Activated CD8-positive, alpha-beta T cell treated with anti-CD3 and anti-CD28 coated beads for 36 hours (primary cell): ENCODE measurements around the gene HNRNPLL. TPM values are rescaled to one million over a fixed set of nuclear protein-coding genes. Genes with fewer than 3 reads are reported as not detected.

Source experiments
- ATAC-seq: fragments of 200-7000 bp; cut with Tn5 transposase; one replicate; pipeline ENCODE4 v1.10.0; 2021; ENCODE audit warnings: mild to moderate bottlenecking, moderate library complexity
- CTCF ChIA-PET: fragments of 350-600 bp; sonication (Branson Sonifier 250); formaldehyde crosslinking; loops from one replicate; lab custom pipeline; 2021; ENCODE audit warnings: antibody characterized with exemption; lab: Charles Lee
- POLR2A ChIA-PET: fragments of 350-600 bp; sonication (Branson Sonifier 250); formaldehyde crosslinking; loops from one replicate; lab custom pipeline; 2021; ENCODE audit warnings: antibody characterized with exemption; lab: Charles Lee
- DNase-seq: peaks from one replicate; pipeline ENCODE4 v3.0.0-alpha.2; 2020
- H3K27ac Mint-ChIP-seq: one replicate; pipeline ENCODE4 v1.8.0; 2021; ENCODE audit warnings: mild to moderate bottlenecking, mixed read lengths
- H3K27me3 Mint-ChIP-seq: one replicate; pipeline ENCODE4 v1.8.0; 2021; ENCODE audit warnings: mixed read lengths
- H3K36me3 Mint-ChIP-seq: one replicate; pipeline ENCODE4 v1.8.0; 2021; ENCODE audit warnings: low read depth, mixed read lengths
- H3K4me1 Mint-ChIP-seq: one replicate; pipeline ENCODE4 v1.8.0; 2021; ENCODE audit warnings: low read depth, mixed read lengths
- H3K4me3 Mint-ChIP-seq: one replicate; pipeline ENCODE4 v1.8.0; 2021; ENCODE audit warnings: mild to moderate bottlenecking, moderate library complexity, mixed read lengths
- H3K9me3 Mint-ChIP-seq: one replicate; pipeline ENCODE4 v1.8.0; 2021; ENCODE audit warnings: mixed read lengths
- CTCF ChIP-seq: fragments of 200-600 bp; IDR thresholded peaks from one replicate; pipeline ENCODE4 v1.8.0; 2022; ENCODE audit warnings: antibody characterized with exemption, mild to moderate bottlenecking
- intact Hi-C: fragments of 100-400 bp; cut with micrococcal nuclease; formaldehyde crosslinking; loops from one replicate; pipeline ENCODE4 v1.10.0; 2022
- total RNA-seq, 2 experiments: library from RNA; stranded (reverse); gene quantifications; one replicate each; pipeline ENCODE4 v1.2.3, GENCODE V29; 2021

HNRNPLL gene
- total RNA-seq, 2 experiments from 2014 or later, result 54.9 to 55.3 TPM

GRCh38 chr2:38629684-38630083 lies 27.0 kb upstream of the HNRNPLL start:
- no peak for ATAC-seq
- Mint-ChIP-seq H3K27ac (no peak overlapping the region), H3K4me1 (peaks cover 31% of the 10 kb centered on the region), H3K27me3 (no peaks in the 10 kb centered on the region), H3K9me3 (no peaks in the 10 kb centered on the region), H3K4me3 (no peak overlapping the region), H3K36me3 (no peaks in the 10 kb centered on the region)
- TF ChIP-seq CTCF, result no peak
- ChIA-PET CTCF (no interaction called here), POLR2A (no interaction called here)
- intact Hi-C loops, result no loop called here
- DNase-seq, result no peak

GRCh38 chr2:38627391-38627790 lies 24.7 kb upstream of the HNRNPLL start:
- H3K4me1 Mint-ChIP-seq, result peaks cover 18% of the 10 kb centered on the region
- intact Hi-C loops, result no loop called here
- ChIA-PET POLR2A (interaction anchor here (0.8 to 1.0 kb wide), 3 partner anchors 16 to 24 kb away, joined by 3 to 5 read pairs (median 4); partner anchors contain the start of gene HNRNPLL), CTCF (interaction anchor here (0.6 to 2.1 kb wide), 6 partner anchors 17 to 97 kb away, joined by 3 to 11 read pairs (median 4); partner anchors contain the start of gene HNRNPLL)
- DNase-seq (no peak), ATAC-seq (no peak)
- H3K4me3 Mint-ChIP-seq, result no peak overlapping the region
- H3K9me3 Mint-ChIP-seq, result no peaks in the 10 kb centered on the region
- no peak overlapping the region for H3K27ac Mint-ChIP-seq
- H3K27me3 Mint-ChIP-seq, result no peaks in the 10 kb centered on the region
- TF ChIP-seq CTCF, result no peak
- H3K36me3 Mint-ChIP-seq, result no peaks in the 10 kb centered on the region

- CTCF ChIA-PET, result interaction anchor here (0.8 to 2.1 kb wide), 7 partner anchors 8 to 114 kb away, joined by 3 to 11 read pairs (median 3); partner anchors contain the start of gene HNRNPLL
- ATAC-seq, result peak; percentile 58
- intact Hi-C loops, result no loop called here
- peak; percentile 53 for DNase-seq
- no peaks in the 10 kb centered on the region for H3K9me3 Mint-ChIP-seq
- H3K27me3 Mint-ChIP-seq, result no peaks in the 10 kb centered on the region
- no peak for TF ChIP-seq CTCF
- no peak overlapping the region for H3K4me3 Mint-ChIP-seq
- POLR2A ChIA-PET, result interaction anchor here (1.0 to 1.3 kb wide), 4 partner anchors 9 to 38 kb away, joined by 3 to 5 read pairs (median 3); no protein-coding TSS in a partner anchor
- peak overlapping the region; percentile 24 for H3K27ac Mint-ChIP-seq
- H3K36me3 Mint-ChIP-seq, result no peaks in the 10 kb centered on the region
- peaks cover 15% of the 10 kb centered on the region for H3K4me1 Mint-ChIP-seq
Measured at GRCh38 chr2:38626326-38627035, 23.8 kb upstream of the HNRNPLL start.

- ATAC-seq (no peak), DNase-seq (no peak)
- Mint-ChIP-seq H3K4me3 (no peak overlapping the region), H3K27ac (no peak overlapping the region), H3K36me3 (no peaks in the 10 kb centered on the region), H3K27me3 (no peaks in the 10 kb centered on the region), H3K9me3 (peaks cover 1% of the 10 kb centered on the region), H3K4me1 (peaks cover 18% of the 10 kb centered on the region)
- intact Hi-C loops, result no loop called here
- CTCF ChIA-PET, result no interaction called here
- TF ChIP-seq CTCF, result no peak
- POLR2A ChIA-PET, result no interaction called here
Measured at GRCh38 chr2:38622210-38622609, 19.5 kb upstream of the HNRNPLL start.

- CTCF ChIA-PET, result interaction anchor here (1.3 kb wide), 1 partner anchor 11 kb away, joined by 3 read pairs; no protein-coding TSS in a partner anchor
- H3K9me3 Mint-ChIP-seq, result peaks cover 1% of the 10 kb centered on the region
- H3K4me1 Mint-ChIP-seq, result peaks cover 11% of the 10 kb centered on the region
- H3K36me3 Mint-ChIP-seq, result no peaks in the 10 kb centered on the region
- ATAC-seq, result no peak
- intact Hi-C loops, result no loop called here
- POLR2A ChIA-PET, result interaction anchor here (1.4 kb wide), 1 partner anchor 12 kb away, joined by 5 read pairs; no protein-coding TSS in a partner anchor
- no peak for DNase-seq
- H3K4me3 Mint-ChIP-seq, result no peak overlapping the region
- no peaks in the 10 kb centered on the region for H3K27me3 Mint-ChIP-seq
- H3K27ac Mint-ChIP-seq, result no peak overlapping the region
- no peak for TF ChIP-seq CTCF
Measured at GRCh38 chr2:38621018-38621417, 18.3 kb upstream of the HNRNPLL start.
